Measurements from ENCODE around the gene ZEB1. TPM values are rescaled to one million over a fixed set of nuclear protein-coding genes. Genes with fewer than 3 reads are reported as not detected.
"Not testable (repeated sequence)": the region's sequence is repeated elsewhere in the genome, so short reads cannot be mapped to it uniquely, and the experiment has no call there.

Gene ZEB1
- total RNA-seq, 2 donors from 2014 or later: 0.84 TPM

- Mint-ChIP-seq H3K27ac (no peak overlapping the region), H3K9me3 (peaks cover 28% of the 10 kb centered on the region), H3K36me3 (ENCODE audit: low read depth) (peaks cover 4% of the 10 kb centered on the region), H3K4me3 (no peak overlapping the region), H3K27me3 (ENCODE audit: insufficient read depth) (no peaks in the 10 kb centered on the region), H3K4me1 (no peaks in the 10 kb centered on the region)
- TF ChIP-seq CTCF (conservative IDR thresholded peaks at IDR 0.05): no peak
- no peaks in the 10 kb centered on the region for H3K4me1 ChIP-seq (ENCODE audit: control insufficient read depth, insufficient read depth, low read length)
- H3K4me3 ChIP-seq (ENCODE audit: low read length): no peak overlapping the region
- no peaks in the 10 kb centered on the region for H3K27me3 ChIP-seq (ENCODE audit: control insufficient read depth, insufficient read depth, low read length, poor library complexity, severe bottlenecking)
- H3K9ac ChIP-seq (ENCODE audit: extremely low read depth, low read length, poor library complexity, severe bottlenecking): no peak overlapping the region
- no CpG with 5 or more reads among the region's 1 CpG for WGBS, 2 experiments (ENCODE audit: insufficient coverage in 1 of 2, insufficient read length in 1 of 2)
- peaks cover 19% of the 10 kb centered on the region for H3K9me3 ChIP-seq (ENCODE audit: control insufficient read depth, low read length)
- H3K36me3 ChIP-seq (ENCODE audit: control insufficient read depth, insufficient read depth, low read length): no peaks in the 10 kb centered on the region
- H3K27ac ChIP-seq (ENCODE audit: low read depth, low read length): no peak overlapping the region
- no peak for DNase-seq
These were observed 39.8 kb downstream of the ZEB1 start for GRCh38 chr10:31358688-31359330.

GRCh38 chr10:31359979-31360378, 41.0 kb downstream of the ZEB1 start:
- Mint-ChIP-seq H3K27me3 (ENCODE audit: insufficient read depth) (no peaks in the 10 kb centered on the region), H3K4me1 (no peaks in the 10 kb centered on the region)
- no peak for TF ChIP-seq CTCF (conservative IDR thresholded peaks at IDR 0.05)

GRCh38 chr10:31361475-31361874, 42.5 kb downstream of the ZEB1 start:
- H3K4me1 ChIP-seq (ENCODE audit: control insufficient read depth, insufficient read depth, low read length); H3K36me3 Mint-ChIP-seq (ENCODE audit: low read depth); H3K27ac Mint-ChIP-seq; H3K27me3 ChIP-seq (ENCODE audit: control insufficient read depth, insufficient read depth, low read length, poor library complexity, severe bottlenecking); H3K27me3 Mint-ChIP-seq (ENCODE audit: insufficient read depth); H3K9ac ChIP-seq (ENCODE audit: extremely low read depth, low read length, poor library complexity, severe bottlenecking); H3K4me3 Mint-ChIP-seq; H3K36me3 ChIP-seq (ENCODE audit: control insufficient read depth, insufficient read depth, low read length); H3K4me3 ChIP-seq (ENCODE audit: low read length); H3K4me1 Mint-ChIP-seq; DNase-seq; H3K27ac ChIP-seq (ENCODE audit: low read depth, low read length): not testable (repeated sequence)
- WGBS, 2 experiments (ENCODE audit: insufficient coverage in 1 of 2, insufficient read length in 1 of 2): 94 to 97% methylated on average over 5 to 15 of the region's 15 CpGs
- peaks cover 19% of the 10 kb centered on the region for H3K9me3 ChIP-seq (ENCODE audit: control insufficient read depth, low read length)
- H3K9me3 Mint-ChIP-seq: peaks cover 31% of the 10 kb centered on the region

More at GRCh38 chr10:31359979-31360378, 41.0 kb downstream of the ZEB1 start:
- Mint-ChIP-seq H3K4me3 (no peak overlapping the region), H3K36me3 (ENCODE audit: low read depth) (peaks cover 4% of the 10 kb centered on the region), H3K27ac (no peak overlapping the region), H3K9me3 (peaks cover 31% of the 10 kb centered on the region)
- H3K4me1 ChIP-seq (ENCODE audit: control insufficient read depth, insufficient read depth, low read length): no peaks in the 10 kb centered on the region
- no peaks in the 10 kb centered on the region for H3K36me3 ChIP-seq (ENCODE audit: control insufficient read depth, insufficient read depth, low read length)
- WGBS, 2 experiments (ENCODE audit: insufficient coverage in 1 of 2, insufficient read length in 1 of 2): 100% methylated on average over 1 of the region's 1 CpG; no CpG with 5 or more reads in 1 of the 2 experiments
- H3K9me3 ChIP-seq (ENCODE audit: control insufficient read depth, low read length): peaks cover 19% of the 10 kb centered on the region
- DNase-seq: no peak
- no peak overlapping the region for H3K4me3 ChIP-seq (ENCODE audit: low read length)
- no peak overlapping the region for H3K9ac ChIP-seq (ENCODE audit: extremely low read depth, low read length, poor library complexity, severe bottlenecking)
- H3K27me3 ChIP-seq (ENCODE audit: control insufficient read depth, insufficient read depth, low read length, poor library complexity, severe bottlenecking): no peaks in the 10 kb centered on the region
- H3K27ac ChIP-seq (ENCODE audit: low read depth, low read length): no peak overlapping the region

All from endodermal cell (in vitro differentiated cells).